Measurements from ENCODE around the gene PLS1. TPM values are rescaled to one million over a fixed set of nuclear protein-coding genes. Genes with fewer than 3 reads are reported as not detected.
"Not testable (repeated sequence)": the region's sequence is repeated elsewhere in the genome, so short reads cannot be mapped to it uniquely, and the experiment has no call there.

Gene PLS1
- total RNA-seq, 1 donor from 2014 or later, result 7.5 TPM

GRCh38 chr3:142577696-142578328 lies 18.4 kb upstream of the PLS1 start:
- Mint-ChIP-seq H3K9me3 (no peaks in the 10 kb centered on the region), H3K4me3 (peak overlapping the region; percentile 90), H3K27ac (peak overlapping the region; percentile 97), H3K27me3 (ENCODE audit: low read depth) (peaks cover 7% of the 10 kb centered on the region), H3K36me3 (no peaks in the 10 kb centered on the region), H3K4me1 (peaks cover 25% of the 10 kb centered on the region)
- DNase-seq (ENCODE audit: low spot score in 2 of 2, unreplicated experiment in 2 of 2), result no peak
- TF ChIP-seq CTCF (IDR thresholded peaks at IDR 0.05; ENCODE audit: unreplicated experiment), result no peak

GRCh38 chr3:142578329-142579223 lies 17.6 kb upstream of the PLS1 start, which contains the start of gene ATR:
Gene ATR (minus strand): TSS chr3:142578733. CDS start chr3:142578704, 29 bp downstream.
- peak within 1 kb of the TSS; percentile 97 for H3K27ac Mint-ChIP-seq
- peak within 1 kb of the TSS; percentile 90 for H3K4me3 Mint-ChIP-seq
- TF ChIP-seq CTCF (IDR thresholded peaks at IDR 0.05; ENCODE audit: unreplicated experiment), result no peak
- peaks cover 25% of the 10 kb centered on the region for H3K4me1 Mint-ChIP-seq
- peak; percentile 89 to 95 for DNase-seq (ENCODE audit: low spot score in 2 of 2, unreplicated experiment in 2 of 2)
- no peaks in the 10 kb centered on the region for H3K9me3 Mint-ChIP-seq
- H3K27me3 Mint-ChIP-seq (ENCODE audit: low read depth), result peaks cover 14% of the 10 kb centered on the region
- H3K36me3 Mint-ChIP-seq, result no peaks in the 10 kb centered on the region

GRCh38 chr3:142580061-142580423 lies 16.2 kb upstream of the PLS1 start:
- Mint-ChIP-seq H3K4me3 (peak overlapping the region; percentile 90), H3K9me3 (no peaks in the 10 kb centered on the region), H3K4me1 (peaks cover 25% of the 10 kb centered on the region), H3K36me3 (no peaks in the 10 kb centered on the region), H3K27ac (peak overlapping the region; percentile 55), H3K27me3 (ENCODE audit: low read depth) (peaks cover 22% of the 10 kb centered on the region)
- DNase-seq (ENCODE audit: low spot score in 2 of 2, unreplicated experiment in 2 of 2), result no peak
- no peak for TF ChIP-seq CTCF (IDR thresholded peaks at IDR 0.05; ENCODE audit: unreplicated experiment)

- not testable (repeated sequence) for H3K27ac Mint-ChIP-seq; H3K9me3 Mint-ChIP-seq; H3K4me3 Mint-ChIP-seq; H3K36me3 Mint-ChIP-seq; DNase-seq (ENCODE audit: low spot score in 2 of 2, unreplicated experiment in 2 of 2)
- Mint-ChIP-seq H3K27me3 (ENCODE audit: low read depth) (peaks cover 22% of the 10 kb centered on the region), H3K4me1 (peaks cover 25% of the 10 kb centered on the region)
These were observed 15.1 kb upstream of the PLS1 start for GRCh38 chr3:142581070-142581469.

GRCh38 chr3:142586803-142587406 lies 9.3 kb upstream of the PLS1 start:
- TF ChIP-seq CTCF (IDR thresholded peaks at IDR 0.05; ENCODE audit: unreplicated experiment), result peak; percentile 70
- H3K4me3 Mint-ChIP-seq, result no peak overlapping the region
- no peak for DNase-seq (ENCODE audit: low spot score in 2 of 2, unreplicated experiment in 2 of 2)
- no peaks in the 10 kb centered on the region for H3K36me3 Mint-ChIP-seq
- no peak overlapping the region for H3K27ac Mint-ChIP-seq
- no peaks in the 10 kb centered on the region for H3K9me3 Mint-ChIP-seq
- H3K4me1 Mint-ChIP-seq, result no peaks in the 10 kb centered on the region
- peaks cover 16% of the 10 kb centered on the region for H3K27me3 Mint-ChIP-seq (ENCODE audit: low read depth)

- Mint-ChIP-seq H3K36me3 (no peaks in the 10 kb centered on the region), H3K27me3 (ENCODE audit: low read depth) (peaks cover 8% of the 10 kb centered on the region), H3K4me1 (no peaks in the 10 kb centered on the region), H3K4me3 (no peak overlapping the region), H3K9me3 (no peaks in the 10 kb centered on the region), H3K27ac (no peak overlapping the region)
- TF ChIP-seq CTCF (IDR thresholded peaks at IDR 0.05; ENCODE audit: unreplicated experiment), result no peak
- no peak for DNase-seq (ENCODE audit: low spot score in 2 of 2, unreplicated experiment in 2 of 2)
These were observed 7.5 kb upstream of the PLS1 start for GRCh38 chr3:142588703-142589102.

GRCh38 chr3:142592268-142592667 lies 3.9 kb upstream of the PLS1 start:
- not testable (repeated sequence) for H3K4me3 Mint-ChIP-seq; DNase-seq (ENCODE audit: low spot score in 2 of 2, unreplicated experiment in 2 of 2); H3K9me3 Mint-ChIP-seq; H3K27ac Mint-ChIP-seq; H3K27me3 Mint-ChIP-seq (ENCODE audit: low read depth); H3K36me3 Mint-ChIP-seq
- peaks cover 11% of the 10 kb centered on the region for H3K4me1 Mint-ChIP-seq
